ENCODE results near the gene ARHGAP42. TPM values are rescaled to one million over a fixed set of nuclear protein-coding genes. Genes with fewer than 3 reads are reported as not detected.

Gene ARHGAP42
- total RNA-seq, 1 experiment from 2014 or later = 7.1 TPM

- ChIA-PET CTCF (interaction anchor here (0.6 kb wide), 1 partner anchor 535 kb away, joined by 5 read pairs; no protein-coding TSS in a partner anchor), POLR2A (no interaction called here)
- no TSS peak for BruUV-seq (replicated peaks)
Observed at GRCh38 chr11:100816823-100817222, 129.7 kb downstream of the ARHGAP42 start.

DNA sequence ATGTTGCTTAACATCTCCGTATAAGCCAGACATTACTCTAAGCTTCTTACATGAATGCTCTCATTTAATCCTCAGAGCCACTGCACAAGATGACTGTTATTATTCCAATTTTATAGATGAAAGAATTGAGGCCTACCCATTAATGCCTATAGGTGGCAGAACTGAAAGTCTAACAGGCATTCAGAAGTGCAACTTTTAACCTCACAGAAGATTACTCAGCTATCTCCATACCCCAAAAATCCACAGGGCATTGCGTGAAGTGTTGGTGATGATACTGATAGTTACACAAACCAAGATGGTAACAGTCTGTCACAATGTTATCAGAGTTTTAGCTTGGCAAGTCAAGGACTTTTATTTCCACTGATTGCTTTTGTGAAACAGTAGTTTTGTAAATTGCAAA, 130.5 kb downstream of the ARHGAP42 start:
- H3K36me3 ChIP-seq (ENCODE audit: control insufficient read depth, insufficient read depth, low read length) = no peaks in the 10 kb centered on the region
- in situ Hi-C loops (cut with HindIII; ENCODE audit: low pct_unique_long_range_greater_than_20kb, low sequenced_read_pairs) = no loop called here
- H3K4me1 ChIP-seq (ENCODE audit: control insufficient read depth, insufficient read depth, low read length) = no peaks in the 10 kb centered on the region
- no peak for DNase-seq (ENCODE audit: low read depth, low spot score)
- no peaks in the 10 kb centered on the region for H3K9me3 ChIP-seq (ENCODE audit: control insufficient read depth, insufficient read depth, low read depth, low read length)
- no TSS peak for BruUV-seq (replicated peaks)
- ATAC-seq = no peak
- no peaks in the 10 kb centered on the region for H3K27me3 ChIP-seq (ENCODE audit: control insufficient read depth, insufficient read depth, low read length)
- CTCF ChIA-PET = no interaction called here
- no peak overlapping the region for H3K27ac ChIP-seq (ENCODE audit: low read length)
- POLR2A ChIA-PET = no interaction called here
- intact Hi-C loops (cut with micrococcal nuclease; ENCODE audit: unreplicated experiment) = no loop called here
- TF ChIP-seq, protein P1, sequence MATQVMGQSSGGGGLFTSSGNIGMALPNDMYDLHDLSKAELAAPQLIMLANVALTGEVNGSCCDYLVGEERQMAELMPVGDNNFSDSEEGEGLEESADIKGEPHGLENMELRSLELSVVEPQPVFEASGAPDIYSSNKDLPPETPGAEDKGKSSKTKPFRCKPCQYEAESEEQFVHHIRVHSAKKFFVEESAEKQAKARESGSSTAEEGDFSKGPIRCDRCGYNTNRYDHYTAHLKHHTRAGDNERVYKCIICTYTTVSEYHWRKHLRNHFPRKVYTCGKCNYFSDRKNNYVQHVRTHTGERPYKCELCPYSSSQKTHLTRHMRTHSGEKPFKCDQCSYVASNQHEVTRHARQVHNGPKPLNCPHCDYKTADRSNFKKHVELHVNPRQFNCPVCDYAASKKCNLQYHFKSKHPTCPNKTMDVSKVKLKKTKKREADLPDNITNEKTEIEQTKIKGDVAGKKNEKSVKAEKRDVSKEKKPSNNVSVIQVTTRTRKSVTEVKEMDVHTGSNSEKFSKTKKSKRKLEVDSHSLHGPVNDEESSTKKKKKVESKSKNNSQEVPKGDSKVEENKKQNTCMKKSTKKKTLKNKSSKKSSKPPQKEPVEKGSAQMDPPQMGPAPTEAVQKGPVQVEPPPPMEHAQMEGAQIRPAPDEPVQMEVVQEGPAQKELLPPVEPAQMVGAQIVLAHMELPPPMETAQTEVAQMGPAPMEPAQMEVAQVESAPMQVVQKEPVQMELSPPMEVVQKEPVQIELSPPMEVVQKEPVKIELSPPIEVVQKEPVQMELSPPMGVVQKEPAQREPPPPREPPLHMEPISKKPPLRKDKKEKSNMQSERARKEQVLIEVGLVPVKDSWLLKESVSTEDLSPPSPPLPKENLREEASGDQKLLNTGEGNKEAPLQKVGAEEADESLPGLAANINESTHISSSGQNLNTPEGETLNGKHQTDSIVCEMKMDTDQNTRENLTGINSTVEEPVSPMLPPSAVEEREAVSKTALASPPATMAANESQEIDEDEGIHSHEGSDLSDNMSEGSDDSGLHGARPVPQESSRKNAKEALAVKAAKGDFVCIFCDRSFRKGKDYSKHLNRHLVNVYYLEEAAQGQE (IDR thresholded peaks at IDR 0.05; ENCODE audit: insufficient read depth in 1 of 2, low read depth in 2 of 2, low read length in 1 of 2) = no peak
- TF ChIP-seq POLR2AphosphoS5 (IDR thresholded peaks at IDR 0.05; ENCODE audit: low read depth, low read length) = no peak
- TF ChIP-seq, protein P2, sequence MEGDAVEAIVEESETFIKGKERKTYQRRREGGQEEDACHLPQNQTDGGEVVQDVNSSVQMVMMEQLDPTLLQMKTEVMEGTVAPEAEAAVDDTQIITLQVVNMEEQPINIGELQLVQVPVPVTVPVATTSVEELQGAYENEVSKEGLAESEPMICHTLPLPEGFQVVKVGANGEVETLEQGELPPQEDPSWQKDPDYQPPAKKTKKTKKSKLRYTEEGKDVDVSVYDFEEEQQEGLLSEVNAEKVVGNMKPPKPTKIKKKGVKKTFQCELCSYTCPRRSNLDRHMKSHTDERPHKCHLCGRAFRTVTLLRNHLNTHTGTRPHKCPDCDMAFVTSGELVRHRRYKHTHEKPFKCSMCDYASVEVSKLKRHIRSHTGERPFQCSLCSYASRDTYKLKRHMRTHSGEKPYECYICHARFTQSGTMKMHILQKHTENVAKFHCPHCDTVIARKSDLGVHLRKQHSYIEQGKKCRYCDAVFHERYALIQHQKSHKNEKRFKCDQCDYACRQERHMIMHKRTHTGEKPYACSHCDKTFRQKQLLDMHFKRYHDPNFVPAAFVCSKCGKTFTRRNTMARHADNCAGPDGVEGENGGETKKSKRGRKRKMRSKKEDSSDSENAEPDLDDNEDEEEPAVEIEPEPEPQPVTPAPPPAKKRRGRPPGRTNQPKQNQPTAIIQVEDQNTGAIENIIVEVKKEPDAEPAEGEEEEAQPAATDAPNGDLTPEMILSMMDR (IDR thresholded peaks at IDR 0.05) = no peak; the same call in 1 of the 2 replicates
- TF ChIP-seq SIN3A (IDR thresholded peaks at IDR 0.05; ENCODE audit: borderline replicate concordance, insufficient read depth, low read depth, low read length) = no peak
- no peak for TF ChIP-seq TCF7L2 (IDR thresholded peaks at IDR 0.05; ENCODE audit: low read depth, low read length)
- H3K4me3 ChIP-seq (ENCODE audit: low read depth in 2 of 2, low read length in 2 of 2) = no peak overlapping the region

More at GRCh38 chr11:100816823-100817222, 129.7 kb downstream of the ARHGAP42 start:
- Histone ChIP-seq H3K4me1 (ENCODE audit: control insufficient read depth, insufficient read depth, low read length) (no peaks in the 10 kb centered on the region), H3K4me3 (ENCODE audit: low read depth in 2 of 2, low read length in 2 of 2) (no peak overlapping the region), H3K27ac (ENCODE audit: low read length) (no peak overlapping the region), H3K9me3 (ENCODE audit: control insufficient read depth, insufficient read depth, low read depth, low read length) (no peaks in the 10 kb centered on the region), H3K27me3 (ENCODE audit: control insufficient read depth, insufficient read depth, low read length) (no peaks in the 10 kb centered on the region), H3K36me3 (ENCODE audit: control insufficient read depth, insufficient read depth, low read length) (no peaks in the 10 kb centered on the region)
- intact Hi-C loops (cut with micrococcal nuclease; ENCODE audit: unreplicated experiment) = no loop called here
- TF ChIP-seq POLR2AphosphoS5 (IDR thresholded peaks at IDR 0.05; ENCODE audit: low read depth, low read length) = no peak
- ATAC-seq = no peak
- in situ Hi-C loops (cut with HindIII; ENCODE audit: low pct_unique_long_range_greater_than_20kb, low sequenced_read_pairs) = no loop called here
- DNase-seq (ENCODE audit: low read depth, low spot score) = no peak

DNA sequence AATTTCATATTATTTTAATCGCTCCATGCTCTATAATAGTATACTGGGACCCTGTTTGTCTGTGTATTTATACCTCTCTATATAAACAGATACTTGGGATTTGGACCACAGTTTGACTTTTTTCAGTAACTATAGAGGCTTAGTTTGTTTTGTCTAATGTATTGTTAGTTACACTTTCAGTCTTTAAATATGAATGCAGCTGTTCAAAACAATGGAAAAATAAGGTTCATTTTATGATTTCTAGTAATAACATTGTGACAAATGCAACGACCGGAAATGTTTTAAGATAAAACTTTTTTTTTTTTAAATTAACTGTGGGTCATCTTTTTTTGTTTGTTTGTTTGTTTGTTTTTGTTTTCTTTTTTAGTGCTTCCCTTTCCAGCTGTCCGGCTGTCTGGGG, 133.5 kb downstream of the ARHGAP42 start:
- Histone ChIP-seq H3K4me3 (ENCODE audit: low read depth in 2 of 2, low read length in 2 of 2) (no peak overlapping the region), H3K9me3 (ENCODE audit: control insufficient read depth, insufficient read depth, low read depth, low read length) (no peaks in the 10 kb centered on the region), H3K27ac (ENCODE audit: low read length) (no peak overlapping the region), H3K4me1 (ENCODE audit: control insufficient read depth, insufficient read depth, low read length) (0 out of 2 replicates have a peak, but pooled peaks cover under 1% of the 10 kb centered on the region), H3K36me3 (ENCODE audit: control insufficient read depth, insufficient read depth, low read length) (no peaks in the 10 kb centered on the region), H3K27me3 (ENCODE audit: control insufficient read depth, insufficient read depth, low read length) (no peaks in the 10 kb centered on the region)
- intact Hi-C loops (cut with micrococcal nuclease; ENCODE audit: unreplicated experiment) = no loop called here
- CTCF ChIA-PET = interaction anchor here (0.6 kb wide), 1 partner anchor 8 kb away, joined by 4 read pairs; no protein-coding TSS in a partner anchor
- ATAC-seq (no peak), DNase-seq (ENCODE audit: low read depth, low spot score) (no peak)
- TF ChIP-seq POLR2AphosphoS5 (IDR thresholded peaks at IDR 0.05; ENCODE audit: low read depth, low read length) (no peak), TCF7L2 (IDR thresholded peaks at IDR 0.05; ENCODE audit: low read depth, low read length) (no peak), SIN3A (IDR thresholded peaks at IDR 0.05; ENCODE audit: borderline replicate concordance, insufficient read depth, low read depth, low read length) (no peak)
- TF ChIP-seq, protein P2 (IDR thresholded peaks at IDR 0.05) = no peak
- TF ChIP-seq, protein P1 (IDR thresholded peaks at IDR 0.05; ENCODE audit: insufficient read depth in 1 of 2, low read depth in 2 of 2, low read length in 1 of 2) = no peak
- BruUV-seq (replicated peaks) = no TSS peak
- in situ Hi-C loops (cut with HindIII; ENCODE audit: low pct_unique_long_range_greater_than_20kb, low sequenced_read_pairs) = no loop called here
- POLR2A ChIA-PET = no interaction called here

All from Panc1 (cell line).